Activated T-cell treated with anti-CD3 and anti-CD28 coated beads, Interleukin-2, amount 50 U/mL, for 72 hours (primary cell): ENCODE data around the gene GABBR2. TPM values are rescaled to one million over a fixed set of nuclear protein-coding genes. Genes with fewer than 3 reads are reported as not detected.

ENCODE experiments used
- ATAC-seq, 2 donors: fragments of 150-1000 bp; cut with Tn5 transposase; replicated peaks in 1 of 2; 2 replicates each; pipeline ENCODE4 v1.10.0; 2021; ENCODE audit warnings: moderate library complexity in 2 of 2, mild to moderate bottlenecking in 1 of 2
- DNase-seq, 2 donors: peaks; one replicate each; pipeline ENCODE4 v3.0.0; 2021 to 2022; ENCODE audit warnings: mixed read lengths in 1 of 2
- H3K27ac Mint-ChIP-seq: one replicate; pipeline ENCODE4 v1.8.0; 2022; ENCODE audit warnings: mild to moderate bottlenecking, moderate library complexity, mixed read lengths
- H3K27me3 Mint-ChIP-seq: one replicate; pipeline ENCODE4 v1.8.0; 2022; ENCODE audit warnings: low read depth, mixed read lengths
- H3K36me3 Mint-ChIP-seq, 2 donors: one replicate each; pipeline ENCODE4 v1.8.0; 2022; ENCODE audit warnings: mixed read lengths in 2 of 2, mild to moderate bottlenecking in 1 of 2; ENCODE audit not compliant: insufficient read depth in 2 of 2
- H3K4me1 Mint-ChIP-seq: one replicate; pipeline ENCODE4 v1.8.0; 2022; ENCODE audit warnings: low read depth, mixed read lengths
- H3K4me3 Mint-ChIP-seq, 2 donors: one replicate each; pipeline ENCODE4 v1.8.0; 2022; ENCODE audit warnings: mild to moderate bottlenecking in 2 of 2, mixed read lengths in 2 of 2, moderate library complexity in 2 of 2
- H3K9me3 Mint-ChIP-seq, 2 donors: one replicate each; pipeline ENCODE4 v1.8.0; 2022; ENCODE audit warnings: mixed read lengths in 2 of 2
- total RNA-seq, 2 donors: library from RNA; stranded (reverse); gene quantifications; one replicate each; pipeline ENCODE4 v1.2.3, GENCODE V29; 2022

The GABBR2 gene
- total RNA-seq, 2 donors from 2014 or later: not detected

DNA sequence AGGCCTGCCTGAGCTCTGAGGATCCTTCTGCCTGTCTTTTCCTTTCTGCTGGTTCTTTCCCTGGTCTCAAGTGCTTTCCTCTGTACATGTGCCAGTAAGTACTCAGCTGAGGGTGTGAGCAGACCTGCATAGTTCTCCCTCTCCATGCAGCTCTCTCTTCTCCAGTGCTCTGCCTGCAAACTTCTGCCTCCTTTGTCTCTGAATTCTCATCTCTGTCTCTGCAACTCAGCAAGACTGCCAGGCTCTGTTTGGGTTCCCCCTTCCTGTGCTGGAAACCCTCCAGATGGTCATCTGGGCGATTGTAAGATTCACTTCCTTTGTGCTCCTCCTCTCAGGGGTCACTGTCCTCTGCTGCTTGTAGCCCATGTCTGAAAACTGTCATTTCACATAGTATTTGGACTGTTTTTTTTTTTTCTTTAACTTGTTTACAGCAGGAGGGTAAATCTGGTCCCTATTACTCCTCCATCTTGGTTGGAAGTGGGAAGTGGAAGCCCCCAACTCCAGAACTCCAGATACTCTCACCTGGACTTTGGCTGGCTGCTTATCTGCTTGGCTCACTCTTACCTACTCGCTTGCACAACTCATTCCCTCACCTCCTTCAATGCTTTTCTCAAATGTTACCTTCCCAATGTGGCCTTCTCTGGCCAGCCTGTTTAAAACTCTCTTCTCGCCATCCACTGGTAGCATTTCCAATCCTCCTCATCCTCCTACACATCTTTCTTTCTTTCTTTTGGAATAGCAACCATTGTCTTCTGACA, 278.0 kb downstream of the GABBR2 start:
- DNase-seq: no peak
- Mint-ChIP-seq H3K4me1 (no peaks in the 10 kb centered on the region), H3K4me3 (no peak overlapping the region), H3K27me3 (peaks cover 18% of the 10 kb centered on the region), H3K9me3 (peaks cover 0 to 1% of the 10 kb centered on the region in 2 donors), H3K27ac (no peak overlapping the region), H3K36me3 (peaks cover 0 to 2% of the 10 kb centered on the region in 2 donors)
- ATAC-seq: no peak

DNA sequence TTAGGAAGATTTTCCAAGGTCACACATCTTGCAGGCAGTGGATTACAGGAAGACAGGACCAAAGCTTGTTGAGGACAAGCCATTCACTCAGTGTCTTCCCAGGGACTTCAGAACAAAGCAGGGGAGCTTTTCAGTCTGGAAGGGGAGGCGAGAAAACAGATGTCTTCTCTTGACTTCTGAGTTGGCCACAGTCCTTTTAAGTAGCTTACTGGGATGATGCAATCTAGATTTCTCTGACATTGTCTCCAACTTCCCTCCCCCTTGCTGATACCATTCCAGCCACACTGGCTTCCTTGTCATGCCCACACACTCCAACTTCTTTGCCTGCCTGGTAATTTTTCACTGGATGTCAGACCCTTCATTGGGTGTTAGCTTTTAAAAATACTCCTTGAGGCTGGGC, 279.1 kb downstream of the GABBR2 start:
- H3K4me3 Mint-ChIP-seq: no peak overlapping the region
- H3K36me3 Mint-ChIP-seq: peaks cover 0 to 2% of the 10 kb centered on the region in 2 donors
- DNase-seq: no peak
- H3K27me3 Mint-ChIP-seq: peaks cover 18% of the 10 kb centered on the region
- no peak for ATAC-seq
- H3K9me3 Mint-ChIP-seq: peaks cover 0 to 1% of the 10 kb centered on the region in 2 donors
- H3K27ac Mint-ChIP-seq: no peak overlapping the region
- H3K4me1 Mint-ChIP-seq: no peaks in the 10 kb centered on the region

DNA sequence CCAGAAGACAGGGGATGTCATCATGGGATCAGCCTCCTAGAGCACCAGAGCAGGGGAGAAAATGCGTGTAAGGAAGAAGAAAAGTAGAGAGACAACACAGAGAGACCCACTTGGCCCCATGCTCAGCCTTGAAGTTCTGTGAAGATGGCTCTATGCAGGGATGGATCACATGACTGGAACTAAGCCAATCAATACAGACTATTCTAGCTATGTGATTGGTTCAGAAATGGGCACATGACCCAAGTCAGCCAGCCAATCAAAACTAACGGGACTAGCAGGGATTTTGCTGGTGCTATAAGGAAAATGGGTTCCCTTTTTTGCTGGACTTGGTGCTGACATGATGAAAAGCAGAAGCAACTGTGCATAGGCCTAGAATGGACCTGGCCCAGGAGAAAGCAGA, 280.3 kb downstream of the GABBR2 start:
- Mint-ChIP-seq H3K4me3 (no peak overlapping the region), H3K27me3 (peaks cover 18% of the 10 kb centered on the region), H3K36me3 (peaks cover 0 to 2% of the 10 kb centered on the region in 2 donors)

DNA sequence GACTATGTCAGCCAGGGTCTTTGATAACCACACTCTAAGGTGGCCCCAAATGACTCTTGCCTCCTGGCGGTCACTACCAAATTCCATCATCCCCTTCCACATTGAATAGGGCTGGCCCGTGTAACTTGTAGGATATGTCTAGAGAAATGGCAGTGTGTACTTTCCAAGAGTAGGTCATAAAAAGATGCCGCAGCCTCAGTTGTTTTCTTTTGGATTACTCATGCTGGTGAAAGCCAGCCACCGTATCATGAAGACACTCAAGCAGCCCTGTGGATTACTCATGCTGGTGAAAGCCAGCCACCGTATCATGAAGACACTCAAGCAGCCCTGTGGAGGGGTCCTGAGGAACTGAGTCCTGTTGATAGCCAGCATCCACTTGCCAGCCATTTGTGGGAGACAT, 281.2 kb downstream of the GABBR2 start:
- no peaks in the 10 kb centered on the region for H3K9me3 Mint-ChIP-seq
- H3K4me1 Mint-ChIP-seq: no peaks in the 10 kb centered on the region
- no peak for DNase-seq
- no peak for ATAC-seq
- peaks cover 0 to 2% of the 10 kb centered on the region in 2 donors for H3K36me3 Mint-ChIP-seq
- no peak overlapping the region for H3K4me3 Mint-ChIP-seq
- H3K27ac Mint-ChIP-seq: no peak overlapping the region
- peaks cover 18% of the 10 kb centered on the region for H3K27me3 Mint-ChIP-seq

More for the DNA sequence above, 280.3 kb downstream of the GABBR2 start:
- no peak overlapping the region for H3K27ac Mint-ChIP-seq
- DNase-seq (no peak), ATAC-seq (no peak)
- no peaks in the 10 kb centered on the region for H3K9me3 Mint-ChIP-seq
- no peaks in the 10 kb centered on the region for H3K4me1 Mint-ChIP-seq

DNA sequence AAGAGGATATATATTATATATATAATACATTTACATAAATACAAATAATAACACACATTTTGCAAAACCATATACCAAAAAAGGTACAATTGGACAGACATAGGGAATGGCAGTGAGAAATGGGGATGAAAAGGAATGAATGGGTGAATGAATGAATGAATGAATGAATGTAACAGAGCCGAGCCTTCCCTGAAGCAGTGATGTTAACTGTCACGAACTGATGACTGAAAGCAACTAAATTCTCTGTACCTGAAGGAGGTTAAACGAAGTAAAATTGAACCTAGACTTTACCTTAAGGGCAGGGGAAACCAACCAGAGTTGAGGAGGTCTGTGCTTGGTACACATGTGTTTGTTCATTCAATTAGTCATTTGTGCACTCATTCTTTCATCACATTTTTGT, 283.7 kb downstream of the GABBR2 start:
- DNase-seq (no peak), ATAC-seq (no peak)
- peaks cover 0 to 2% of the 10 kb centered on the region in 2 donors for H3K36me3 Mint-ChIP-seq
- H3K9me3 Mint-ChIP-seq: no peaks in the 10 kb centered on the region
- no peaks in the 10 kb centered on the region for H3K4me1 Mint-ChIP-seq
- peaks cover 16% of the 10 kb centered on the region for H3K27me3 Mint-ChIP-seq
- H3K27ac Mint-ChIP-seq: no peak overlapping the region
- H3K4me3 Mint-ChIP-seq: no peak overlapping the region

DNA sequence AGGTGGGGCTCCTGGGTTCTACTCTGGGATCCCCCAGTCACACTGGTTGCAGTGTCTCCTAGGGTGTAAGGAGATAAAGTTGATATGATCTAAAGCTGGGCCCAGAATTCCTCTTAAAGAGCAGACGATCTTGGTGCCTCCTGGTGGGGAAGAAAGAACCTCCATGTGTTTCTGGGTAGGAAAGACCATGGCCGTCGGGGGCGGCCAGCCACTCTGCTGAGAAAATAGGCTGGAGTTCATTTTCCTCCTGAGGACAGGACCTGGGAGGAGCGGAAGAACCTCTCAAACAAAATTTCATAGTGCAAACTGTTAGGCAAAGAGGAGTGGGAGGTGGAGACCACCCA, 289.5 kb downstream of the GABBR2 start:
- no peak overlapping the region for H3K27ac Mint-ChIP-seq
- no peak for ATAC-seq

DNA sequence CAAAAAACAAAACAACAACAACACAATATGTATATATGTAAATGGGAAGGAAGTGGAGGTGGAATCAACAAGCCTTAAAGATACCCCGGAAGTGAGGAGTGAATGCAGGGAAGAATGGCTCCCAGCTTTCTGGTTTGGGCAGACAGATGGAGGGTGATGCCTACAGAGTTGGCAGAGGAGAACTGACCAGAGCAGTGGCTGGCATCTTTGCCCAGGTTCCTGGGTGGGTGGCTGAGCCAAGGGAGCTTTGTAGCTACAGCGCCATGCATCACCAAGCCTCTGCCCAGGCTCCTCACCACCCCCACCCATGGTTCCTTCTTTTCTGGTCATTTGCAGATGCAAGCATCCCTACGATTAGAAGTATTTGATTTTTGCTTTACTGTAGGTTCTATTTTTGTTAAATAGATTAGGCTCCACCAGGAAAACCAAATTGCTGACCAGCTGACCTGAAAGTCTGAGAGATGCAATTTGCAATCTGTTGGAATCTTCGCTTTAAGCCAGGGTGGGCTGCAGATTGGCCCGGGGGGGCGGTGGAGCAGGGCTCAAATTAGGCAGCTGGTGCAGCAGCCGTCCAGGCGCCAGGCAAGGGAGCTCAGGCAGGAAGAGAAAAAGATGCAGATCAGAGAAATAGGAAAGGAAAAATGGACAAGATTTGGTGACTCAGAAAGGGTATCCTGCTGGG, 290.0 kb downstream of the GABBR2 start:
- no peaks in the 10 kb centered on the region for H3K9me3 Mint-ChIP-seq
- ATAC-seq: no peak
- H3K27me3 Mint-ChIP-seq: peaks cover 29% of the 10 kb centered on the region
- peak overlapping the region; percentile 56 for H3K27ac Mint-ChIP-seq
- no peak overlapping the region for H3K4me3 Mint-ChIP-seq
- DNase-seq: no peak
- H3K4me1 Mint-ChIP-seq: no peaks in the 10 kb centered on the region
- no peaks in the 10 kb centered on the region for H3K36me3 Mint-ChIP-seq

More for the DNA sequence above, 289.5 kb downstream of the GABBR2 start:
- no peaks in the 10 kb centered on the region for H3K9me3 Mint-ChIP-seq
- H3K4me3 Mint-ChIP-seq: no peak overlapping the region
- H3K27me3 Mint-ChIP-seq: peaks cover 29% of the 10 kb centered on the region
- DNase-seq: no peak
- no peaks in the 10 kb centered on the region for H3K36me3 Mint-ChIP-seq
- no peaks in the 10 kb centered on the region for H3K4me1 Mint-ChIP-seq

DNA sequence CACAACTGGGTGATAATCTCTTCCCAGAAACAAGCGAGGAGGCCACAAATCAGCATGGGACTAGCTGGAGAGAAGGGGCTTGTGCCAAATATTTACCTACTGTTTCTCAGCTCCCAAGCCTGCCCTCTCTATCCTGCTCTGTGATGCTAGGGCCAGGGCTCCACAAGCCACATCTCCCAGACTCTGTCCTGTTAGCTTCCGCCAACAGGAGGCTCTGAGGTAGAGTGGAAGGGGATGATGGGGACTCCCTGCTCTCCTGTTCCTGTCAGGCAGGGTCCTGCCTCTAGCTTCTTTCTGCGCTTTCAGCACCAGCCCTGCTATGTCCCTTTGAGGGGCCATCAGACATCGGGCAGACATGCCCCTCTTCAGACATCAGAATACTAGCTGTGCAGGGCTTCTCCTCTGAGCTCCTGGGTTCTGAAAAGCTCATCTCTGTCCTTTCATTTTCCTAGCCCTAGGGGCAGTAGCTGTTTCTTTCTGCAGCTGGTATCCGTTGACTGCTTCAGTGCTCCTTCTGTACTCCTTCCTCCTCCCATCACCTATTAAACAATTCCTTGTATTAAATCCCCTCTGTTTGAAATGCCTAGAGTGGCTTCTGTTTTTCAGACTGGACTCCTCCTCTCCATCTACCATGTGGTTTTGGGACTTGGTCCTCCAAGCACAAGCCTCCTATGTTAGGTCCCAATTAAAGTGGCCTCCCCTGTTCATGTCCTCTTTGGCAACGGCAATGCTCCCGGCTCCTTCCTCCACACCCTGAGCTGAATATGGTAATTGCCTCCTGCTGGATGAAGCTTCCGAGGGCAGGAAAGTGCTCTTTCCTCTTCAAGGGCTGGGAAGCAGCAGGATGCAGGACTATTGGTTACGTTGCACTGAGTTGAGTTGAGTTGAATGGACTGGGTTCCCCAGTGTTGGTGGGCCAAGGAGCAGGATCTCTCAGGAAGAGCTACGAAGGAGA, 292.2 kb downstream of the GABBR2 start:
- Mint-ChIP-seq H3K4me1 (no peaks in the 10 kb centered on the region), H3K9me3 (no peaks in the 10 kb centered on the region), H3K27ac (no peak overlapping the region), H3K4me3 (no peak overlapping the region), H3K36me3 (no peaks in the 10 kb centered on the region), H3K27me3 (peaks cover 29% of the 10 kb centered on the region)
- no peak for DNase-seq
- no peak for ATAC-seq

DNA sequence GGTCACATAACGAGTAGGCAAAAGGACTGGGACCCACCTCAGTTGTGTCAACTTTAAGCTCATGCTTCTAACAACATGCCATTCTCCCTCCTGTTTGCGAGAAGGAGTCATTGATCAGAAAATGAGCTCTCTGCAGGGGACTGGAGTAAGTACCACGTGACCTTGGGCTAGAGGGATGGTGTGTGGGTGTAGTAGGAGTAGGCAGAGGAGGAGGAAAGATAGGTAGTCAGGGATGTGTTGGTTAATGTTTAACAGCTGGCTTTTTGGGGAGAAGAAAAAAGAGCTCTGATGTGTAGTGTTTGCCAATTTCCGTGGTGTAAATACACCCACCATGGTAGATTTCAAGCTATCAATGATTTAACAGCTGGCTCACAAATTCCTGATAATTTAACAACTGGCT, 293.0 kb downstream of the GABBR2 start:
- H3K27me3 Mint-ChIP-seq: peaks cover 25% of the 10 kb centered on the region
- no peak for DNase-seq
- H3K4me3 Mint-ChIP-seq: no peak overlapping the region
- no peaks in the 10 kb centered on the region for H3K9me3 Mint-ChIP-seq
- H3K4me1 Mint-ChIP-seq: no peaks in the 10 kb centered on the region
- ATAC-seq: no peak
- no peak overlapping the region for H3K27ac Mint-ChIP-seq
- no peaks in the 10 kb centered on the region for H3K36me3 Mint-ChIP-seq

DNA sequence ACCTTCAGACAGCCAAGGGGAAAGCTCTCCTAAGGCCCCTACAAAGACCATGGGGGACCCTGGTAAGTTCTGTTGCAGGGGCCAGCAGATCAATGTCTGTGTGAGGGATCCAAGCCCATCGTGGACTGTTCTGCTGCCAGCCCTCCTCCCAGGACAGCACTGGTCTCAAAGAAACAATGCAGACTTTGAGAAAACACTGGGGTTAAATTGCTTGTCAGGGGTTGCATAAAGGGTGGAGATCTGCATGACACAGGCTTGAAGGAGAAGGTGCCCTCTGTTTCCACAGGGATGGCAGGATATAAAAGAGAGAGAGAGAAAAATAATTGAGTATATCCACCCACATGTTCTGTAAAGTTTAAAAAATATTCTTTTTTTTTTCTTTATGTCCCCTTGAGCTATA, 295.7 kb downstream of the GABBR2 start:
- Mint-ChIP-seq H3K36me3 (no peaks in the 10 kb centered on the region), H3K4me1 (peaks cover 11% of the 10 kb centered on the region), H3K4me3 (no peak overlapping the region), H3K9me3 (no peaks in the 10 kb centered on the region), H3K27ac (no peak overlapping the region), H3K27me3 (peaks cover 35% of the 10 kb centered on the region)
- DNase-seq: no peak
- no peak for ATAC-seq

DNA sequence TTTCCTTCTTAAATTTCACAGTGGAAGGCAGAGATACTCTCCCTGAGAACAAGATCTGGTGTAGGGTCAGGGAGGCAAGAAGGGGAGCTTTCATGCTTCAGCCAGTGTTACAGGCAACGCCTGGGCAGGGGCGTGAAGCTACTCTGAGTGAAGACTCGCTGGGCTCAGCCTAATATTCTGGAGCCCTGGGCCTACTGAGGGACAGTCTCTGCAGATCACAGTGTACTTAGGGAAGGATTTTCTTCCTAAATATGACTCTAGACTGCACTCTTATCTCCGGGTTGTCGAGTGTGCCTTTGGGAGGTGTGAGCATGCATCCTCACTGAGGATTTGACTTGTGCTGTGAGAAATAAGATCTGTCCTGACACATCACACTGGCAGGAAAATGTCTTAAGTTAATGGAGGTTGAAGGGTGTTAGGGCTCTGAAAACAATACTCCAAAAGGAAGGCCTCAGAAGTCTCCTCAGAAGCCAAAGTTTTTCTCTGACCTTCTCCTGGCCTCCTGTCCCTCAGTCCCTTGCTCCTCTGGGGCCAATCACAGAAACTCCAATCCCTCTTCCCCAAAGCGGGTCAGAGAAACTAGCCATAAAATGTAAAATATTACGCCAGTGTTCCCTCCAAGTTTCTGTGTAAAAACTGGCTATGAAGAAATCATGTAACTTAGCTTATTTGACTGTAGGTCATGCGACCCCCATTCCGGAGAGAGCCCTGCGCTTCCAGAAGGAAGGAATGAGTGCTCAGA, 296.5 kb downstream of the GABBR2 start:
- no peak for DNase-seq
- H3K36me3 Mint-ChIP-seq: no peaks in the 10 kb centered on the region

DNA sequence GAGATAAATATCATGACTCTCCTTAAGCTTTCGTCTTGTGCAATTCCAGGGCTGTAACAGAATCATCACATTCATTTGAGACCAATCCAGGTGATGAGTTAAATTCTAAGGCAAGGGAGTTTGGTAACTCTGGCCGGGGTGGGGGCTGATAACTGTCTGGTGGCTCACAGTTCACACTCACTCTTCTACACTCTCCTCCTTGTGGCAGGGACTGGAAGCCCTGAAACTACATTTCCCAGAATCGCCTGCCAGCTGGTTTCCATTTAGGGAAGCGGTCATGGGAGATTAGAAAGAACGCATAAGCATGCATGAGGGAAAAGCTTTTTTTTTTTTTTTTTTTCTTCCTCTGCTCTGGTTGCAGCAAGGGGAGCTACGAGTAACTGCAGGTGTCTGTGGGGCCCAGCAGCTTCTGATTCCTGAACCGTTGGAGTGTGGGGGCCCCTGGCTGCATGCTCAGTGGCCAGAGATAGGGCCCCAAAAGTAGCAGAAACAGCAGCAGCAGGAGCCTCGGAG, 298.5 kb downstream of the GABBR2 start:
- no peak for ATAC-seq
- Mint-ChIP-seq H3K36me3 (no peaks in the 10 kb centered on the region), H3K27me3 (peaks cover 21% of the 10 kb centered on the region), H3K9me3 (no peaks in the 10 kb centered on the region), H3K27ac (no peak overlapping the region), H3K4me3 (no peak overlapping the region), H3K4me1 (peaks cover 11% of the 10 kb centered on the region)
- DNase-seq: no peak

More for the DNA sequence above, 296.5 kb downstream of the GABBR2 start:
- Mint-ChIP-seq H3K9me3 (no peaks in the 10 kb centered on the region), H3K27ac (no peak overlapping the region), H3K4me1 (peaks cover 11% of the 10 kb centered on the region), H3K4me3 (no peak overlapping the region), H3K27me3 (peaks cover 28% of the 10 kb centered on the region)
- no peak for ATAC-seq
